Myocyte (in vitro differentiated cells): ENCODE measurements around the gene ARHGEF9. TPM values are rescaled to one million over a fixed set of nuclear protein-coding genes. Genes with fewer than 3 reads are reported as not detected.
"Not testable (repeated sequence)": the region's sequence is repeated elsewhere in the genome, so short reads cannot be mapped to it uniquely, and the experiment has no call there.

Experiments
- DNase-seq: peaks from one replicate; pipeline ENCODE4 v3.0.0-alpha.2; 2012; ENCODE audit warnings: low read depth
- polyA plus RNA-seq: library from polyadenylated mRNA; unstranded; fragments of >200 nt; gene quantifications from one replicate; pipeline ENCODE4 v1.2.1, GENCODE V29; 2012; ENCODE audit warnings: missing spikeins
- total RNA-seq: library from RNA; depleted of rRNA; stranded (reverse); fragments of >200 nt; gene quantifications from 2 replicates; pipeline ENCODE4 v1.2.3, GENCODE V29; 2014

Gene ARHGEF9
- 28.8 and 41.9 TPM in 2 replicates for total RNA-seq
- polyA plus RNA-seq: 21.4 TPM

- peak; percentile 35 for DNase-seq
Measured at GRCh38 chrX:63784902-63785707, at the start of gene ARHGEF9. Gene ARHGEF9, minus strand, starts transcription at chrX:63785214. Its CDS starts 69 bp downstream, at chrX:63785145.

GRCh38 chrX:63825446-63825845, 40.4 kb upstream of the ARHGEF9 start:
- DNase-seq: not testable (repeated sequence)

GRCh38 chrX:63818156-63818555, 33.1 kb upstream of the ARHGEF9 start:
- DNase-seq: no peak

- DNase-seq: no peak
Measured at GRCh38 chrX:63817696-63818095, 32.7 kb upstream of the ARHGEF9 start.

- DNase-seq: no peak
Measured at GRCh38 chrX:63812823-63813222, 27.8 kb upstream of the ARHGEF9 start.

GRCh38 chrX:63810746-63811145, 25.7 kb upstream of the ARHGEF9 start:
- DNase-seq: no peak

- DNase-seq: no peak
Measured at GRCh38 chrX:63809173-63809572, 24.2 kb upstream of the ARHGEF9 start.

- not testable (repeated sequence) for DNase-seq
Measured at GRCh38 chrX:63795406-63795805, 10.4 kb upstream of the ARHGEF9 start.

- no peak for DNase-seq
Measured at GRCh38 chrX:63785708-63786040, 660 bp upstream of the ARHGEF9 start.

GRCh38 chrX:63784346-63784901, 590 bp downstream of the ARHGEF9 start:
- peak; percentile 24 for DNase-seq

GRCh38 chrX:63782515-63782914, 2.5 kb downstream of the ARHGEF9 start:
- DNase-seq: no peak

GRCh38 chrX:63768760-63769159, 16.3 kb downstream of the ARHGEF9 start:
- no peak for DNase-seq

GRCh38 chrX:63765712-63766111, 19.3 kb downstream of the ARHGEF9 start:
- DNase-seq: no peak

GRCh38 chrX:63764946-63765345, 20.1 kb downstream of the ARHGEF9 start:
- DNase-seq: peak; percentile 55

GRCh38 chrX:63761639-63762038, 23.4 kb downstream of the ARHGEF9 start:
- peak; percentile 18 for DNase-seq

- DNase-seq: no peak
Measured at GRCh38 chrX:63758011-63758410, 27.0 kb downstream of the ARHGEF9 start.

- no peak for DNase-seq
Measured at GRCh38 chrX:63755892-63756291, 29.1 kb downstream of the ARHGEF9 start.

GRCh38 chrX:63754860-63755579, 30.0 kb downstream of the ARHGEF9 start:
- peak; percentile 92 for DNase-seq

GRCh38 chrX:63754136-63754859, 30.7 kb downstream of the ARHGEF9 start:
- peak; percentile 15 for DNase-seq

GRCh38 chrX:63751481-63751880, 33.5 kb downstream of the ARHGEF9 start:
- DNase-seq: no peak

GRCh38 chrX:63750811-63751210, 34.2 kb downstream of the ARHGEF9 start:
- DNase-seq: no peak

GRCh38 chrX:63747331-63747730, 37.7 kb downstream of the ARHGEF9 start:
- DNase-seq: peak; percentile 39
